Measurements from ENCODE around the gene ADIPOR1.

ADIPOR1 gene

DNA sequence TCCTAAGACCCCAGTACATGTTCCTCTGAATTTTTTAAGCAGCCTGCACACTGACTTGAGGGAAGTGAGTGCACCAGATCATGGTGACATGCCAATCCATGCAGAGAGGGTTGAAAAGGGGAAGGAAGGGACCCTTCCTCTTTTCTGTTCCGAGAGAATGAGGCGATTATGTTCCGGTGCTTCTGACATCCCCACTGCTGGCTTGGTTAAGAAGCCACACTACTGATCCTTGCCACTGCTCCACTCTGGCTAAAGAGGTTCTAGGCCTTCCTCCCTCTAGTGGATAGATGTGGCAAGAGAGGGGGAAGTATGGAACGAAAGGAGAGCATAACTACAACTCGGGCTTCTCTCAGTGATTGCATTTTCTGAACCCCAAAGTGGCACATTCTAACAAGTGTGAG is 10.8 kb upstream of the ADIPOR1 start:
- DNase-seq (ENCODE audit: low spot score): peak; percentile 71

DNA sequence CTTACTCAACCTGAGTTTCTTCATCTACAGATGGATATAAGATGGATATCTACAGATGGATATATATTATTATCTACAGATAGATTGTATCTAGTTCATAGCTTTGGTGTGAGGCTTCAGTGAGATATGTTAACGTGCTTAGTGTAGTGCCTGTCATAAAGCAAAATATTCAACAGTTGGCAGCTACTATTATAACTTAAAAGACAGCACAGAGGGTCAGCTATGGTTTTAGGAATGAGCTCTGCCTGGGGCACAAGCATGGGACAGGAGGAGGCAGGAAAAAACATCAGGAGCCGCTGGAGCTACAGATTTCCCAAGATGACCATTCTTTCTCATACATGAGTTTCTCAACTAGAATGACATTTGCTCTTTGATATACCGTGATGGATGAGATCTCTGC is 10.2 kb upstream of the ADIPOR1 start:
- DNase-seq (ENCODE audit: low spot score): no peak

DNA sequence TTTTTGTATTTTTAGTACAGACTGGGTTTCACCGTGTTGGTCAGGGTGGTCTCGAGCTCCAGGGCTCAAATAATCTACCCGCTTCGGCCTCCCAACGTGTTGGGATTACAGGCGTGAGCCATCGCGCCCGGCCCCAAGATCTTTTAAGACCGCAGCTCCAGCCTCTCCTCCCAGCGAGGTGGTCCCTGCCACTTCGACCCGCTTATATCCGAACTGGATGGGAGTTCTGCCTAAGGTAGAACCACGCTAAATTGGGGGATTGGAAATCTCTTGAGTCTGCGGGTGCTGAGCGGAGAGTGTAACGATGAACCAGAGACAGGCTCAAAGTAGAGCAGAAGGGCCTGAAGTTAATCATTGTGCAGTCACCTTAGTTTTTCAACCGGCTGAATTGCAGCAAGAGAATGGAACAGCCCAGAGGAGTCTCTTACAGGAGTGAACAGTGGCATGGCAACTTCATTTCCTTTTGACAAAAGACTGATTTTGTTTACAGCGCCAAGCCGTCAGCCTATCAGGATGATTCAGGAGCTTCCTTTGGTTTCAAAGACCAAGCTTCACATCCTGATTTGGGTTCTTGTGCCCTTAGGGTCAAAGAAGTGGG is 9.7 kb upstream of the ADIPOR1 start:
- peak; percentile 26 for DNase-seq (ENCODE audit: low spot score)

DNA sequence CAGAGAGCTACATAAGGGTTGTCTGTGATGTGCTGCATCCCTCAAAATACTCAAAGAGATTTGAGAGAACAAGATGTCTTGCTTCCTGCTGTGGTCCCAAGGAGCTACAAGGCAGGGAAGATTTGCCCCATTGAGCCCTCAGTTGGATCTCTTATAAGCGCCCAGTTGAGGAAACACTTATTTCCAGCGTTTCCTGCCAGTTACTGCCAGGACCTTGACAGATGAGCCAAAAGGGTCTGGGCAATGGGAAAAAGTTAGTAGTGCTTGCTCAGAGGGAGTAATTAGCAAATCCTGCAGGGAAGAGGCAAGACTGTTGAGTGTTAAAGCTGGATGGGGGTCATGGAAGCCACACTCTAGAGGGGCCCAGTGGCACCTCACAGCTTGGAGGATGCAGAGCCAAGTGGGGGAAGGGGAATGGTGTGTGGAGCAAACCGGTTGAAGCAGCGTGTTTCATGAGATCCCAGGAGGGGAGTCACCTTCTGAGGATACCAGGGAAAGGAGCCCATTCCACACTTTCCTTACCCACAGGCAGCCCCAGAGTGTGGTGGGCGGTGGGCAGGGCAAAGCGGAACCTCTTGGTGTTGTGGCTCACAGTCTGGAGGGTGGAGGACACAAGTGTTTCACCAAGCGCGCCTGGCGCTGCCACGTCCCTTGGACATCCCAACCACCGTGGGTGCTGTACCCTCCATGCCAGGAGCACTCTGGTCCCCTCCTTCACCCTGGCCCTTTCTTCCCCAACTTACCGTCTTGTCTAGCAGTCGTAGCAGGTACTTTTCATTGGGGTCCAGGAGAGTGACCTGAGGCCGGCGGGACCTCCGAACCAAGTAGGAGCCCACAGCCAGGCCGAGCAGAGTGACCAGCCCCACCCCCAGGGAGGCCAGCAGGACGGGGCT is 8.1 kb upstream of the ADIPOR1 start:
- no peak for DNase-seq (ENCODE audit: low spot score)

DNA sequence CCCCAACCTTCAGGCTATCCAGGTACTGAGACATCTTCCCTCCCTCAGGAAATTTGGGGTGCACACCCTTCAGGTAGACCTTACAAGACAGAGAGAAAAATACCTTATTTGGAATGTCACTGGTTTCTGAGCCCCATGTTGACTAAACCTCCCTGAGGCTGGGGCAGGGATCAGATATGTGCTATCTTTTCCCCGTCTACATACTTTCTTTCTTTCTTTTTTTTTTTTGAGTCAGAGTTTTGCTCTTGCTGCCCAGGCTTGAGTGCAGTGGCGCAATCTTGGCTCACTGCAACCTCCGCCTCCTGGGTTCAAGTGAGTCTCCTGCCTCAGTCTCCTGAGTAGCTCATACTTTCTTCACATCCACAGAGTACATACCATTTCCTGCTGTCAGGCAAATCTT is 7.3 kb upstream of the ADIPOR1 start:
- DNase-seq (ENCODE audit: low spot score): no peak

DNA sequence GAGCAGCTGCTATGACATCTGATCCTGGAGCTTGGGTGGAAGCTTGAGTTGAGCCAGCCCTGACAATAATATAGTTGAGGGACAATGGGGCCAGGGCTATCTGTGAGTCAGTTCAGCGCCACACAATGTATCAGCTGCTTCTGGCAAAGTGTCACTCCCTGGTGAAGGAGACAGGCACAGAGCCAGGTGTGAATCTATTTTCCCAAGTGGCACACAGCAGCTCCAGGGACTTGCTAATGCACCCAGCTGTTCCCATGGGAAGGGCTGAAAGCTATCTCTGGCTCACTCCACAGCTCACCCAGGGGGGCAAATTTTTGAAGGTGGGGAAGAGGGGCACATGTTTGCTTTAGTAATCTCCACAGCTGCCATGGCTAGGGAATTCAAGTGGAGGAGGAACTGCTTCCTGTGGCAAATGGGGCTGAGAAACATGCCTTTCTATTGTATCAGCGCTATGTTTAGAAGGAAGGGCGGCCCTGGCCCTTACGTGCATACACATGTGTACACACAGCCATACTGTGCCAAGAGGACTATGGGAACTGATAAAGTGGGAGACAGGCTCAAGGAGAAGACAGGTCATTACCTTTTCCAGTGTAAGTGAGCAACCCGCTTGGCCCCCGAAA is 6.8 kb upstream of the ADIPOR1 start:
- no peak for DNase-seq (ENCODE audit: low spot score)

DNA sequence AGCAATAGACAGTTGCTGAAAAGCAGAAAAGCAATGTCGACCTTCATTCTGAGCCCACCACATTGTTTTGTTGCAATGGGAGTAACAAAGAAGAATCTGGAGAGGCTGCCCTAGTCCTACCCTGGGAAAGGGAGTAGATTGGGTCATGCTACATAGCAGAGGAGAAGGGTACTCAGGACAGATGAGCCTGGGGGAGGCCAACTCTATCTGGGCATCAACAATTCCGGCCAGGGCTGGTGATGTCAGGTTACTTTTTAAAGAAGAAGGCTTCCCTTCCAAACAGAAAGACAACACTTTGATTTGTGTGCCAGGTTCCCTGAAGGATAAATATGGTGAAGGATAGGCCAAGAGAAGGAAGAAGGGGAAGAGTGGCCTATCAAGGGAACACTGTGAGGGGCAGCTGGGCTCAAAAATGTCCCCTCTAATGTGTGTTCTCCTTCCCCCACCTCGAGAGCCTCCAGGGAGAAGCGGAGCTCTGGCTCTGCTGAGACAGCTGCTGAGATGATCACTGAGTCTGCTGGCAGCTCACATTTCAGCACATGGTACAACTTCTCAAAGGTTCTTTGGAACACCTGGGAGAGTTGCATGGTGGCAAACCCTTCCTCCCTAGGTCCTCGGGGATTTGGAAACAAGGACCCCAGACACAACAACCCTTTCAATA is 3.2 kb upstream of the ADIPOR1 start:
- no peak for DNase-seq (ENCODE audit: low spot score)

DNA sequence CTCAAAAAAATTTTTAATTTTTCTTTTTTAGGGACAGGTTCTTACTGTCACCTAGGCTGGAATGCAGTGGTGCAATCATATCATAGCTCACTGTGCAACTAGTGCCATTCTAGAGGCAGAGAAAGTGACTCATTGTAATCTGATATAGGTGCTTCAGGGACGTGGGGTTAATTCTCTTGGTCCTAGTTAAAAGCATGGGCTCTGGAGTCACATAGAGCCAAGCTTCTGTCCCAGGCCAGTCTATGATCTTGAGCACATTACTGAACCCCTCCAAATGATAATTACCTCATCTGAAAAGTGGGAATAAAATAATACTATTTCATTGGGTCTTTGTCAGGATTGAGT is 1.1 kb upstream of the ADIPOR1 start:
- DNase-seq (ENCODE audit: low spot score): peak; percentile 82

DNA sequence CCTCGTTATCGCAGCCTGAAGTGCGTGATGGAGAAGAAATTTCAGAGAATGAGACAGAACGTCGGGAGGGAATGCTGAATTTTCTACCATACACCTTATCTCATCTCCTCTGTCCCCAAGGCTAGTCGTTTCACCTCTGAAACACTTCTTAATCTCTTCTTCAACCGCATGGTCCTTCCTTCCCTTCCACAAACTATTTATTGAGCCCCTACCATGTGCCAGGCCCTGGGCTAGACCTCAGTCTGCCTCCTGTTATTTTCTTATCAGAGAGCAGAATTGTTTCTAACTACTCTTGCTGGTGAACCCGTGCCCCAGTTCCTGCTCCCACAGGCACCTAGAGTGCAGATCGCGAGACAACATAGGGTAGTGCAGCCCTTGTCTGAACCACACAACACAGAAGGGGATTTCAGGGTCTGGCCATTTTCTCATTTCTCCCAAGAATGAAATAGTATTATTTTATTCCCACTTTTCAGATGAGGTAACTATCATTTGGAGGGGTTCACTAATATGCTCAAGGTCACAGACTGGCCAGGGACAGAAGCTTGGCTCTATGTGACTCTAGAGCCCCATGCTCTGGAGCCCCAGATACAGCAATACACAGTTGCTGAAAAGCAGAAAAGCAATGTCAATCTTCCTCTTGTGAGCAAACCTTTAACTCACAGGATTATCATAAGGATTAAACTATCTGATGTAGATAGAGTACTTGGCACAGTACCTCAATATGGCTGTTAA is 598 bp upstream of the ADIPOR1 start:
- DNase-seq (ENCODE audit: low spot score): no peak

DNA sequence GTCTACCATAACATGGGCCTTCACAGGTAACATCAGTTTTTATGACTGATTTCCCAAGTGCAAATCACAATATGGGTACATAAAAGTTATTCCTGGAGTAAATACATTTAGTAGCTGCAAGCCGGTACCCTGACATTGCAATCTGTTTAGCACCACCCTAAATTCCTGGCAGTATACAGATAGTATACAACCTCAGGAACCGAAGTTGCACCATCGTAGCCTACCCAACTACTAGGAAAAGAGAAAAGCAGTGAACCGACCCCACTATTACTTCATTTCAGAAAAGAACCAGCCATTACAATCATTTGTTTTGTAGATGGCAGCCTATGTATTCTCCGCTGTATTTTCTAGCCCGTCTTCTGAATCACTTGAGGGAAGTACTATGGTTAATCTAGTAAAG is 1.1 kb downstream of the ADIPOR1 start:
- DNase-seq (ENCODE audit: low spot score): no peak

DNA sequence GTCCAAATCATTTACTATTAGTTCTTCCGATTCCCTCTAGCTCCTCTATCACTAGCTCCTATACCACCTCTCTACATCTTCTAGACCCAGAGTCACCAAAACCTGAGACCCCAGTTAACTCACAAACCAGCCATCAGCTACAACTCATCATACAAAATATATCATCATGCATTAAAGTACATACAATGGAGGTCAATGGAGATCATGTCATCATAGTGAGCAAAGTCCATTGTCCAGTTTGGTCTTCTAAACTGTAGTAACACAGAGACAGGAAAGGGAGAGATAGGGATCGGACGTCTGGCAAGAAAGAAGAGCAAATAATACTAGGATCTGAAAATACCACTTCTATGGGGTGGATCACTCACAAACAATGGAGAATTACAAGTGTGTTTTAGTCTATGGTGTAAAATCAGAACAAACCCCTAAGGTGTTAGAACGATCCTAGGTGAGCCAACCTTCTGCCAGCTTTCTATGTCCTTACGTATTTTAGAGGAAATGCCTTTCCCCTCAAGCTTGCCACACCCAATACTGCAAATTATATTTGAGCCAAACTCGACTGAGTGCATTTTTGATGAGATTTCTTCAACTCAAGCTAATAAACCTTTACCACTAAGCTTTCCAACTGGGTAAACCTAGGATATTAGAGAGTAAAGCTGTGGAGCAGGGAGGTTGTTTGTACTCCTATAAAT is 3.9 kb downstream of the ADIPOR1 start:
- DNase-seq (ENCODE audit: low spot score): no peak

DNA sequence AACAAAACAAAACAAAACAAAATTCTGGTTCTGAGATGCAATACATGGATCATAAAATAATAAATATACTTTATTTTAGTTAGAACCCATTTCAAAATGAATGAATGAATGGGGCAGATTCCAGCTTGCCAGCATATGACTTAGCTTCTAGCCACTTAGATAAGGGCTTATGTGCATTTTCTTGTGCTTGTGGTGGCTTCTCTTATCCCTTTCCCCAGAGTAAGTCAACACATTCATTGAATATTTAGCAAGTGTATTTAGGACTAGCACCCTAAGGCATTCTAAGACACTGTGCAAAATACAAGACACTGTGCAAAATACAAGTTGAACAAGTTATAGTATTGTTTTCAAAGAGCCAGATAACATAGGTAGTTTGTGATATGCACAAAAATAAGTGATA is 4.7 kb downstream of the ADIPOR1 start:
- DNase-seq (ENCODE audit: low spot score): no peak

DNA sequence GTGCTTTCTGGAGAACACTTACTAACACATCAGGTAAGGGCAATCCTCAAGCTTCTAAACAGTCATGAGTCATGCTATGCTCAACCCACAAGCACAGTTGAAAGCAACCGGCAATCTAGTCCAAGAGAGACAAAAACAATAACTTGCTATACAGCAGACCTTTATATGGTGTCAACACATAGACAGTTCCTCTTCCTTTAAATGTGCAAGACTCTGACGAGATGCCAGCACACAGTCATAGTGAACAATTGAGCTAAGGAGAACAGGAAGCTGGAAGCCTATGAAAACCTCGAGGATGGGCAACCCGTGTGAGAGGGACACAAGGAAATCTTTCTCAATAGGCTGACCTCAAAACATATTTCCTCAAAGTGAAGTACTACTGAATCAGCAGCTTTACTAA is 5.3 kb downstream of the ADIPOR1 start:
- DNase-seq (ENCODE audit: low spot score): peak; percentile 83

DNA sequence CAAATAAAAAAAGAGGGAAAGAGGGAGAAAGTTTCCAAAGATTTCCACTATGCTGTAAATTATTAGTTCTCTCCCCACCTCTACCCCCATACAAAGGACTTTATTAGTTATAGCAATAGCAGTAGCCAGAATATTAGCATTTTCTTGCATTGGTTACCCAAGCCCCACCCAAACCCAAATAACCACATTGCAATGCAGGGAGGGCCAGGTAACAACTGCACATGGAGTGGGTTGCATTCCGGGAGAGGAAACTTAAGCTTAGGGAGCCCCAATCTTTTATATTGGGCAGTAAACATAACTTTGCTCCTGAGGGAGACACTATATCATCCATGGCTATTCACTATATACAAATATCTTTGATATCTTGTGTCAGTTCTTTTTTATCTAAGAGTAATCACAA is 6.0 kb downstream of the ADIPOR1 start:
- DNase-seq (ENCODE audit: low spot score): no peak

DNA sequence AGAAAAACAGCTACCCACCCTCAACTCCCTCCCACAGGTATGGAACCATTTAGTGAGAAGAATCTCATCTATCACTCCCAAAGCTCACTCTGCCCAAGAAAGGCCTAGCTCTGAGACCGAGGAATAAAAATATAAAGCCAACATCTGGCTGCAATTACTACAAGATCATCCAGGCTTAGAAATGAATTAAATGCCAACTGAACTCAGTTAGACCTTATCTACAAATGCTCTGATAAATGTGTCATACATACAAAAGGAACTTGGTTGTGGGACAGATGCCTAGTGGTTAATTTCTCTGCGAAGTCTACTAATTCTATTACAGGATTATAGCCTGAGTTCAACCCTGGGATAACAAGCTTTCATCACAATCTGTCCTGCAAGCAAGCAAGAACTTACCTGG is 6.7 kb downstream of the ADIPOR1 start:
- DNase-seq (ENCODE audit: low spot score): no peak

DNA sequence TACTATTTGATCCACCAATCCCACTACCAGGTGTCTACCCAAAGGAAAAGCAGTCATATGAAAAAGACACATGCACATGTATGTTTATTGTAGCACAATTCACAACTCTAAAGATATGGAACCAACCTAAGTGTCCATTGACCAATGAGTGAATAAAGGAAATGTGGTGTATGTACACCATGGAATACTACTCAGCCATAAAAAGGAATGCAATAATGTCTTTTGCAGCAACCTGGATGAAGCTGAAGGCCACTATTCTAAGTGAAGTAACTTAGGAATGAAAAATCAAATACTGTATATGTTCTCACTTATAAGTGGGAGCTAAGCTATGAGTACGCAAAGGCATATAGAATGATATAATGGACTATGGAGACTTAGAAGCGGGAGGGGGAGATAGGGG is 12.6 kb downstream of the ADIPOR1 start:
- no peak for DNase-seq (ENCODE audit: low spot score)

DNA sequence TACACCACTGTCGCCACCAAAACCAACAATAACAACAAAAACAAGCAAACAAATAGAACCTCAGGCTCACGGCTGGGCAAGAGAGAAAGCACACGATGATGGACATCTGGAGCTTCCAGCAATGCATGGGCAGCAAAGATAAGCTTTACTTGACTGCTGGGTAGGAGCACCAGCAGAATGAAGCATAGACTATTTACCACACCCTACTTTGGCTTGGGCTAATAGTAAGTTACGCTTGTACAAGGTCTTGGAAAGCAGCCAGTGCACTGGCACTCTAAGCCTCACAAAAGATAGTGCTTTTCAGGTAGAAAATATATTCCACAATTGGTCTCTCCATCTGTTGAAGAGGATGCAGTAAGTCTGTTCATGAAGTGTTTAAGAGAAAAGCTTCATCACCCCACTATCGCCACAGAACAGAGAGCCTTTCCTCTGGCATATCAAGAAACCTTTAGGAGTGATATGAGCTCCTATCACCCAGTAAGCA is 13.6 kb downstream of the ADIPOR1 start:
- DNase-seq (ENCODE audit: low spot score): no peak

DNA sequence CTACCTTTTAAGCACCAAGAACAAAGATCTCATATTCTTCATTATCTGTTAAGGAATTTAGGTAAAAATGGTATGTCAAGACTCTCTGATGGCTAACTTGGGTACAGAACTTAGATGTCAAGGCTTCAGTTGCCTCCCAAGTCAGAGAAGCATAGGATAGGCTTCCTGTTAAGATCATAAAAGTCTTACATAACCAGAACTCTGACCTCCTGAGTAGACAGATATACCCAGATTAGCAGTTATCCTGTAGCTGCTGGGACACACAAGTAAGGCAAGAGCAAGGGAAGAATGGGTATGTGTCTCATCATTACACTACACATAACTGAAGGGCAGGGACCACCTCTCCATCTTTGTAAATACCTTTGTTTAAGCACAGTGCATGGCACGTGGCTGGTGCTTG is 15.7 kb downstream of the ADIPOR1 start:
- DNase-seq (ENCODE audit: low spot score): no peak

DNA sequence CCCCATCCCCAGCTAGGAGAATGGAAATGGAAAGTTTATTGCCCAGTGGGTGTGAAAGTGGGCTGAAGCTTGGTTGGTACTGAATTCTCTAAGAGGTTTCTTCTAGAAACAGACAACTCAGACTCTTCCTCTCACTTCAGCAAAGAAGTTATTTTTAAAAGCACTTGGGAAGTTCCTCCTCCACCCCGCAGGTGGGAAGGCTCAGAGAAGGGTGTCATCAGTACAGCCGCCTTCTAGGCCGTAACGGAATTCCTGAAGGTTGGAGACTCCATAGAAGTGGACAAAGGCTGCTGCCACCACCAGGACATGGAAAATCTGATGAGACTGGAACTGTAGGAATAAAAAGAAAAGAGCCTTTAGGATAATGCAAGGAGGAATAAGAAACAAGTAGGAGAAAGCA is 16.7 kb downstream of the ADIPOR1 start:
- no peak for DNase-seq (ENCODE audit: low spot score)

DNA sequence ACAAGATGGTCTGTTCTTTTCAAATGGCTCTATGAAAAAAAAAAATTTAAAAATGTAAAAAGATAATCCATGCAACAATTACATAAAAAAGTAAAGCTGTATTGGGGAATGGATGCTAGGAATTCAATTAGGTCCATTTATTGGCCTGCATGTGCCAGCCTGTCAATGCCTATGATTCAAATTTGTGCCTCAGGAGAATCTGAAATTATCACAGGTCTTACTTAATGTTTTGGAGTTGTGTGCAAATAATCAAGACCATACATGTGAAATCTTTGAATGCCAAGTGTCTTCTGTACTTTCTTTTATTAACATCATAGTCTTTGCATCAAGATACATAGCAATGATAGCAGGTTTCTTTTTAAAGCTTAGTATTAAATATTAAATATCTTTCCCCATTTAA is 17.6 kb downstream of the ADIPOR1 start:
- no peak for DNase-seq (ENCODE audit: low spot score)

DNA sequence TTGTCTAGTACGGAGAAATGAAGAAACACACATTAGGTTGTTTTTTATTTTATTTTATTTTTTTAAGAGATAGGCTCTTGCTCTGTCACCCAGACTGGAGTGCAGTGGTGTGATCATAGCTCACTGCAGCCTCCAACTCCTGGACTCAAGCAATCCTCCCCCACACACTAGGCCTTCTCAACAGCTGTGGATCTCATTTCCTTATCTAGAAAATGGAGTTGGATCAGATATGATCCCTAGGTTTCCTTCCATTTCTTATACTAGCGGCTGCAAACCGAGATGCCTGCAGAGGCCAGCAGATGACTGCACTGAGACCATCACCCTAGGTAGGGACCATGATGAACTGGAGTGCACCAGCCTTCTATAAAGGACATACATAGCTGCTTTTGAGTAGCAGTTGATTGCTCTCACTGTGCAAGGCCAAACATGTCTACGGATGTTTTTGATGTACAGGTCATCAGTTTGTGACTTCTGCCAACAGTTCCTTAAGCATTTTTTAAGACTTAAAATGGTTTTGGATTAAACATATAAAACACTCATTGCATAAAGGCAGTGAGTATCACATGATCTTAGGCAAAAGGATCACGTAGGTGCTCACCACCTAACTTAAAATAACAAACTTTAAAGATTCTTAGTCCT is 19.7 kb downstream of the ADIPOR1 start:
- DNase-seq (ENCODE audit: low spot score): no peak
